Measurements from ENCODE around the gene KLHL6.

- no peak for TF ChIP-seq CTCF (IDR thresholded peaks at IDR 0.05)
- TF ChIP-seq POLR2A (IDR thresholded peaks at IDR 0.05): no peak
- no peak for TF ChIP-seq POLR2AphosphoS5 (IDR thresholded peaks at IDR 0.05)
- no peak for TF ChIP-seq EP300 (IDR thresholded peaks at IDR 0.05)
These were observed 106.1 kb downstream of the KLHL6 start for GRCh38 chr3:183449391-183449790.

All from stomach (tissue), 4 donors.